Stimulated activated memory B cell treated with anti-CD40 and anti-IgM and Interleukin-4, amounts not matched to agents 10 μg/mL and 1 μg/mL and 100 μg/mL, for 72 hours (primary cell): ENCODE data around the gene GDPD5.
A peak's percentile ranks its signal among the peaks of the same experiment; 100 is the strongest.
"Not testable (repeated sequence)": the region's sequence is repeated elsewhere in the genome, so short reads cannot be mapped to it uniquely, and the experiment has no call there.

Experiments used
- ATAC-seq: fragments of 150-1000 bp; cut with Tn5 transposase; 2 replicates; pipeline ENCODE4 v1.10.0; 2021
- H3K27ac Mint-ChIP-seq: one replicate; pipeline ENCODE4 v1.8.0; 2022; ENCODE audit warnings: mild to moderate bottlenecking, mixed read lengths
- H3K27me3 Mint-ChIP-seq: one replicate; pipeline ENCODE4 v1.8.0; 2022; ENCODE audit warnings: mixed read lengths
- H3K36me3 Mint-ChIP-seq: one replicate; pipeline ENCODE4 v1.8.0; 2022; ENCODE audit warnings: mixed read lengths
- H3K4me1 Mint-ChIP-seq: one replicate; pipeline ENCODE4 v1.8.0; 2022; ENCODE audit warnings: mixed read lengths
- H3K4me3 Mint-ChIP-seq: one replicate; pipeline ENCODE4 v1.8.0; 2022; ENCODE audit warnings: mild to moderate bottlenecking, moderate library complexity, mixed read lengths
- H3K9me3 Mint-ChIP-seq: one replicate; pipeline ENCODE4 v1.8.0; 2022; ENCODE audit warnings: mixed read lengths

The GDPD5 gene

DNA sequence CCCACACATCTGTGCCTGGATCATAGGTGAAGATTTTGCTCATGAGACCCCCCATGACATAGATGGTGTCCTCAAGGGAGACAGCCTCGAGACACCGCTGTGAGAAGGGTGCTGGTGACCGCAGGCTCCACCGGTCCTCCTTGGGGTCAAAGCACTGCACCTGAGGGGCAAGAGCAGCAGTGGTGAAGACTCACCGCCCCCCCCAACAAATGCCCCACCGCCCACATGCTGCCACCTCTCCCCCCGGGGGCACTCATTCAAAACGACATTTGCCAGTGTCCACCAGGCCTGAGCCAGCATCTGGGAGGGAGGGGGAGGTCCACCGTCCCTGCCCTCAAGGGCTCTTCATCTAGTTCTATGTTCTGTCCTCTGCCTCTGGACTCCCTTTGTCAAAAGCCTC lies 102.0 kb downstream of the GDPD5 start:
- no peak for ATAC-seq
- Mint-ChIP-seq H3K36me3 (peaks cover 12% of the 10 kb centered on the region), H3K27me3 (peaks cover 16% of the 10 kb centered on the region), H3K4me3 (no peak overlapping the region), H3K9me3 (no peaks in the 10 kb centered on the region), H3K27ac (no peak overlapping the region), H3K4me1 (peaks cover under 1% of the 10 kb centered on the region)

DNA sequence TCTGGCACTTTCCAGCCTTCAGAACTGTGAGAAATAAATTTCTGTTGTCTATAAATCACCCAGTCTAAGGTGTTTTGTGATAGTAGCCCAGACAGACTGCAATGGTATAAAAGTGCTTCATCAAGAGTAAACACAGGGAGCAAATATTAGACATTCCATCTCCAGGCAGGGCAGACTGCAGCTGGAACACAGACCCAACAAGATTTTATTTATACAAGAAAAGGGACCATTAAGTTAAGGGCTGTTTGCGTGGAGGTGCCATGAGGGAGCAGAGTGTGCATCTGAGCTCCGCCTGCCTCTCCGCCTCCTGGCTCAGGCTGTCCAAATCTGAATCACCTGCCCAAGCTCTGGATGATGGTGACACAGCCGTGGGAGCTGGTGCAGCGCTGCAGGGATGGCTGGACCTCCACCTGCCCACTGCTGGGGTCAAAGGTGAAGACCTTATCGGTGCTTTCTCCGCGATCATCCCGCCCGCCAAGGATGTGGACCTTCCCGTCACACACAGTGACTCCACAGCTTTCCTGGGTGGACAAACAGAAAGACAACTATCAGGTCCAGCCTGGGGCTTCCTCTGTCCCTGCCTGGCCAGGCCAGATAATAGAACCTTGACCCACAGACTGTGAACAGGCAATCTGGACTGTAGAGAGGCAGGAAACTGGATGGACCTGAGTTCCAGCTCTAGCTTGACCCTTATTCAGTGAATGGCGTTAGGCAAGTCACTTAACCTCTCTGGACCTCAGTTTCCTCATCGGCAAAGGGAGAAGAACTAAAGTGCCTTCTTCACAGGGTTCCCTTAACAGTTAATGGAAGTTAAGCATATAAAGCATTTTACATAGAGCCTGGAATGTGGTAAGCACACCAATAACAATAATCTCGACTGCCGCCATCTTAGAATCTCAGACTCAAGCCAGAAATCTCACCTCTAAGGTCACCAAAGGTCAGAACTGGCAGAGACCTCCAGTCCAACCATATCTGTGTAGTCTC lies 103.2 kb downstream of the GDPD5 start:
- H3K36me3 Mint-ChIP-seq = peaks cover 12% of the 10 kb centered on the region
- no peak for ATAC-seq
- H3K27me3 Mint-ChIP-seq = peaks cover 4% of the 10 kb centered on the region
- H3K9me3 Mint-ChIP-seq = no peaks in the 10 kb centered on the region
- no peak overlapping the region for H3K4me3 Mint-ChIP-seq
- H3K27ac Mint-ChIP-seq = no peak overlapping the region
- H3K4me1 Mint-ChIP-seq = no peaks in the 10 kb centered on the region

DNA sequence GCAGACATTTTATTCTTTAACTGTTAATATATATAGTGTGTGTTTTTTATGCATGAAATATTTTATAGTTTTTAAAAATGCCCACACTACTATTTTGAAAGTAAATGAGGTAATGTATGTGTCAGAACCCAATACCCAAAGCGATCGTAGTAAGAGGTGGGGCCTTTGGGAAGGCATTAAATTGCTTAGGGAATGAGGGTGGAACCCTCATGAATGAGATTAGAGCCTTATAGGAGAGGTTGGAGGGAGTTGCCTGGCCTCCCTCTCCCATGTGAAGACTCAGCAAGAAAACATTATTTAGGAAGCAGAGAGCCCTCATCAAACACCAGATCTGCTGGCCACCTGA lies 103.9 kb downstream of the GDPD5 start:
- Mint-ChIP-seq H3K9me3 (no peaks in the 10 kb centered on the region), H3K27me3 (no peaks in the 10 kb centered on the region), H3K4me3 (no peak overlapping the region), H3K4me1 (no peaks in the 10 kb centered on the region), H3K27ac (no peak overlapping the region), H3K36me3 (peaks cover 12% of the 10 kb centered on the region)
- no peak for ATAC-seq

DNA sequence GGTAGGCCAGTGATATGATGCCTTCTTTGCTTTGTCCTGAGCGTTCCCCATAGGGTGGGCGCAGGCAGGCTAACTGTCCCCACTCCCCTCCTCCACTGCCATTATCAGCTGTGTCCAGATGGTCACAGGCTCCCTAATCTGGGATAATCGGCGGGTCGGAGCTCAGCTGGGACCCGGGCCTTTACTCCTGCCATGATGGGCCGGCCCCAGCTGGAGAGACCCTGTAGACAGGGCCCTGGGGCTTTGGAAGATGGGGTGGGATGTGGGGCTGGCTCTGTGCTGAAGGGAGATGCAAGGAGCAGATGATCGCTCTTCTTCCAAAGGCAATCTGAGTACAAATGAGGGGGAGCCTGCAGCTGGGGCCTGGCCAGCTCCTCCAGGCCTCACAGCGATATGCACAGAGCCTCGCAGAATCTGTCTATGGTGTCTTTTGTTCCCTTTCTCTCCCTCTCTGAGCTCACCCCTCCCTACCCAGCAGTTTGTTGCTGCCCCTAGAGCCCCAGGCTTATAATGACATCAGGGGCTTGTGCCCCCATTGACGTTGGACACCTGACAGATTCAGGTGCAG lies 104.6 kb downstream of the GDPD5 start:
- Mint-ChIP-seq H3K4me1 (no peaks in the 10 kb centered on the region), H3K36me3 (peaks cover 13% of the 10 kb centered on the region), H3K27me3 (no peaks in the 10 kb centered on the region), H3K27ac (peak overlapping the region; percentile 6), H3K4me3 (no peak overlapping the region), H3K9me3 (no peaks in the 10 kb centered on the region)
- no peak for ATAC-seq

DNA sequence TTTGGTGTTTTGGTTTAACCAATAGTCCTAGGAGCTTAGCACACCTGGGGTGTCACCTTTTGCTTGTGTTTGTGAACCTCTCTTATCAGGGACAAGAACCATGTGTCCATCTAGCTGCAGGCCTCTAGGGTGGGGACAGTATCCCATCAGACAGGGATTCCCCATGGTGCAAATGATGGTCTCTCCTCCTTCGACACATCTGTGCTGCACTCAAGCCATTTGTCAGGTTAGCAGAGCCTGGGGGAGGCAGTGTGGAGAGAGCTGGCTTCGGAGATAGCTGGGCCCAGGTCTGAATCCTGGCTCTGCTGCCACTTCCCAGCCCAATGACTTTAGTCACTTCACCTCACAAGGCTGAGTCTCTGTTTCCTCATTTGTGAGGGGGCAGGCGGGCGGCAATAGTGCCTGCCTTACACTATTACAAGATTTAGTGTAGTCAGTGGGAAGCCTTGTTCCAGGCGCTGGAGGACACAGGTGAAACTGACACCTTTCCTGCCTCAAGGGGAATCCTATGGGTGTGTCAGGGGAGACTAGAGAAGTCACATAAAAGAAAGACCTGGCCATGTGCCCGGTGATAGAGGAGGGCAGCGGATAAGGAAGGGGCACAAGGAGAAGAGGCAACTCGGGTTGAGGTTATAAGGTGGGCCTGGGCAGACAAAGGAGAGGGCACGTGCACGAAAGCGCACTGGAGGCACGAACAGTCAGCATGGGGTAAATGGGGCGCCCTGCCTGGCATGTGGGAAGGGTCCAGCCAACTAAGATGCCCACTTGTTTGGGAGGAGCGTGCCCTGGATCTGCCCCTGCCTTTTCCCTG lies 105.3 kb downstream of the GDPD5 start:
- Mint-ChIP-seq H3K27me3 (no peaks in the 10 kb centered on the region), H3K4me1 (no peaks in the 10 kb centered on the region), H3K4me3 (no peak overlapping the region), H3K9me3 (no peaks in the 10 kb centered on the region), H3K27ac (no peak overlapping the region), H3K36me3 (peaks cover 17% of the 10 kb centered on the region)
- no peak for ATAC-seq

DNA sequence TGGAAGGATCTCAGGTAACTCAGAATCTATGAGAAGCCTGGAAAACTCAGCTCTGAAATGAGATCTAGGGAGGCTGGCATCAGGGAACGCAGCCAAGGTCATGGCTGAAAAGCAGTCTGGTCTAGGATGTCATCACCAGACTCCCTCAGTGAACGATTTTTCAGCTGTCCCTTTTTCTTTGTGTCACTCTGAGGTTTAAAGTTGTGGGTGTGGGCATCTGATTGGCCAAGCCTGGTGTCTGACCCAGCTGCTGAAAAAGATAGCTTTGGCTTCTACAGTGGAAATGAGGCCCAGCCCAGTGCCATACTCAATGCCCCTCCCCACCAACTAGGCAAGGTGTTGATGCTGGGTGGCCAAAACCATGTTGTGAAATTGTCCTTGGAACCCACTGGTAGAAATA lies 111.9 kb downstream of the GDPD5 start:
- Mint-ChIP-seq H3K27me3 (no peaks in the 10 kb centered on the region), H3K36me3 (peaks cover 32% of the 10 kb centered on the region), H3K9me3 (no peaks in the 10 kb centered on the region), H3K4me1 (no peaks in the 10 kb centered on the region), H3K4me3 (no peak overlapping the region), H3K27ac (no peak overlapping the region)
- no peak for ATAC-seq

DNA sequence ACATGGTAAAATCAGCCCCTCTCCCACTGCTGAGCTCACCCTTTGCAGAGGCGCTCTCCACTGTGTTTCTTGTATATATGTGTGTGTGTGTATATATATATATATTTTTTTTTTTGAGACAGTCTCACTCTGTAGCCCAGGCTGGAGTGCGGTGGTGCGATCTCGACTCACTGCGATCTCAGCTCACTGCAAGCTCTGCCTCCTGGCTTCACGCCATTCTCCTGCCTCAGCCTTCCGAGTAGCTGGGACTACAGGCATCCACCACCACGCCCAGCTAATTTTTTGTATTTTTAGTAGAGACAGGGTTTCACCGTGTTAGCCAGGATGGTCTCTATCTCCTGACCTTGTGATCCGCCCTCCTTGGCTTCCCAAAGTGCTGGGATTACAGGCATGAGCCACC lies 112.6 kb downstream of the GDPD5 start:
- H3K4me1 Mint-ChIP-seq, H3K27ac Mint-ChIP-seq, H3K4me3 Mint-ChIP-seq, ATAC-seq, H3K9me3 Mint-ChIP-seq, H3K27me3 Mint-ChIP-seq: not testable (repeated sequence)
- peaks cover 33% of the 10 kb centered on the region for H3K36me3 Mint-ChIP-seq

DNA sequence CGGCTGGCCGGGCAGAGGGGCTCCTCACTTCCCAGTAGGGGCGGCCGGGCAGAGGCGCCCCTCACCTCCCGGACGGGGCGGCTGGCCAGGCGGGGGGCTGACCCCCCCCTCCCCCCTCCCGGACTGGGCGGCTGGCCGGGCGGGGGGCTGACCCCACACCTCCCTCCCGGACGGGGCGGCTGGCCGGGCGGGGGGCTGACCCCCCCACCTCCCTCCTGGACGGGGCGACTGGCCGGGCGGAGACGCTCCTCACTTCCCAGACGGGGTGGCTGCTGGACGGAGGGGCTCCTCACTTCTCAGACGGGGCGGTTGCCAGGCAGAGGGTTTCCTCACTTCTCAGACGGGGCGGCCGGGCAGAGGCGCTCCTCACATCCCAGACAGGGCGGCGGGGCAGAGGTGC lies 115.8 kb downstream of the GDPD5 start:
- not testable (repeated sequence) for H3K27ac Mint-ChIP-seq, H3K4me3 Mint-ChIP-seq, H3K9me3 Mint-ChIP-seq, H3K27me3 Mint-ChIP-seq, ATAC-seq
- peaks cover 49% of the 10 kb centered on the region for H3K36me3 Mint-ChIP-seq
- peaks cover 18% of the 10 kb centered on the region for H3K4me1 Mint-ChIP-seq

DNA sequence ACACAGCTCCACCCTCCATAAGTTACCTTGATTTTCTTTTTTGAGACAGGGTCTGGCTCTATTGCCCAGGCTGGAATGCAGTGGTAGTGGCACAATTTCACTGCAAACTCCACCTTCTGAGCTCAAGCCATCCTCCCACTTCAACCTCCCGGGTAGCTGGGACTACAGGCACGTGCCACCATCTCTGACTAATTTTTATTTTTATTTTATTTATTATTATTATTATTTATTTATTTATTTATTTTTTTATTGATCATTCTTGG lies 116.9 kb downstream of the GDPD5 start:
- H3K9me3 Mint-ChIP-seq = no peaks in the 10 kb centered on the region
- ATAC-seq = no peak

DNA sequence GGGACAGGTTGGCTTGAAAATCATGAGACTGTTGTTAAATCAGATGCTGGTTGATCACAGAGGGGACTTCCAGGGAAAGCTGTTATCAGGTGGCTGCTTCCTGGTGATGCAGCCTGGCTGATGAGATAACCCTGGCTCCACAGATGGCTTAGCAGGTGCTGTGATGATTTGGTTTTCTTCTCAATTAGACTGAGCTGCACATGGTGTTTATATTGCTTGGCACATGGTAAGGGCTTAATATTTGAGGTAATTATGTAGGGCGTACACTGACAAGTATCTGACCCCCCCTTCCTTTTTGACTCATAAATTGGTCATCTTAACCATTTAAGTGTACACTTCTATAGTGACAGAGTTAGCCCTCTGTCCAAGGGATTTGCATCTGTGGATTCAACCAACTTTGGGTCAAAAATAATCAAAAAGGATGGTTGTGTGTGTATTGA lies 119.4 kb downstream of the GDPD5 start:
- Mint-ChIP-seq H3K27me3 (no peaks in the 10 kb centered on the region), H3K4me1 (peaks cover 54% of the 10 kb centered on the region), H3K9me3 (no peaks in the 10 kb centered on the region), H3K4me3 (no peak overlapping the region), H3K27ac (no peak overlapping the region), H3K36me3 (peaks cover 61% of the 10 kb centered on the region)
- no peak for ATAC-seq

More for the DNA sequence above, 116.9 kb downstream of the GDPD5 start:
- Mint-ChIP-seq H3K27ac (no peak overlapping the region), H3K4me3 (no peak overlapping the region), H3K27me3 (no peaks in the 10 kb centered on the region), H3K4me1 (peaks cover 29% of the 10 kb centered on the region), H3K36me3 (peaks cover 52% of the 10 kb centered on the region)

DNA sequence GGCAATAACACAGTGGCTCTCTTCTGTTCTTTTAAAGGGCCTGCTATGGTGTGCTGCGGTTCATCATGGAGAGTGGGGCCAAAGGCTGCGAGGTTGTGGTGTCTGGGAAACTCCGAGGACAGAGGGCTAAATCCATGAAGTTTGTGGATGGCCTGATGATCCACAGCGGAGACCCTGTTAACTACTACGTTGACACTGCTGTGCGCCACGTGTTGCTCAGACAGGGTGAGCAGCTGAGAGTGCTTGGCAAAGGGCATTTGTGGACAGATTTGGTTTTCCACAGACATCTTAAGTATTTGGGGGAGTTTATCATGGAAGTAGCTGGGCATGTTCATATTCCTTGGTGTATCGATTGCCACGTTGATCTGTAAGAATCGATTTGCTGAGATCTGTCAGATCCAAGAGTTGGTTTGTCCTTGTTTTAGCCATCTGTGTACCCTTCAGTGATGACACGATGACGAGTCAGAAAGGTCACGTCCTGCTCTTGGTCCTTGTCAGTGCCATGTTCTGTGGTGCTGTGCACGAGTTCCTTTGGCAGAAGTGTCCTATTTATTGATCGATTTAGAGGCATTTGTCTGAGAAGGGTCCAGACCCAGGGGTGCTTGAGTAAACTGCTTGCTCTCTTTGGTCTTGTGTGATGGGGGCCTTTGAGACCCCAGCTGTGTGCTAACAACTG lies 121.6 kb downstream of the GDPD5 start:
- Mint-ChIP-seq H3K9me3 (no peaks in the 10 kb centered on the region), H3K4me3 (no peak overlapping the region), H3K36me3 (peaks cover 74% of the 10 kb centered on the region), H3K27ac (no peak overlapping the region), H3K4me1 (peaks cover 61% of the 10 kb centered on the region), H3K27me3 (no peaks in the 10 kb centered on the region)
- ATAC-seq = no peak

DNA sequence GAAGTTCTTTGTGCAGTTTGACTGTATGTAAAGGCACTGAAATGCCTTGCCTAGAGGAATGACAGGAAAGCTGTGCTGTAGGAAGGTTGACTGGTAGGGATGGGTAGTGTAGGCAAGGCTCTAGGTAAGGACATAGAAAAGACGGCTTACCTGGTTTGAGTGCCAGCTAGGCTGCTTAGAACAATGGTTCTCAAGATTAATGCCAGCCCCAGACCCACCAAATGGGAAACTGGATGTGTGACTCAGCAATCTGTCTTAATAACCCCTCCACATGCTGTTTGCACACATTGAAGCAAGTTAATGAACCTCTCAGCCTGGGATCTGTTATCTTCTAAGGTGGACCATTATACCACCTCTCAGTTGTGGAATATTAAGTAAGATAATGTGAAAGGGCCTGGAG lies 122.7 kb downstream of the GDPD5 start:
- Mint-ChIP-seq H3K36me3 (peaks cover 72% of the 10 kb centered on the region), H3K9me3 (no peaks in the 10 kb centered on the region), H3K27me3 (no peaks in the 10 kb centered on the region), H3K27ac (peak overlapping the region; percentile 94), H3K4me1 (peaks cover 60% of the 10 kb centered on the region), H3K4me3 (no peak overlapping the region)
- no peak for ATAC-seq

DNA sequence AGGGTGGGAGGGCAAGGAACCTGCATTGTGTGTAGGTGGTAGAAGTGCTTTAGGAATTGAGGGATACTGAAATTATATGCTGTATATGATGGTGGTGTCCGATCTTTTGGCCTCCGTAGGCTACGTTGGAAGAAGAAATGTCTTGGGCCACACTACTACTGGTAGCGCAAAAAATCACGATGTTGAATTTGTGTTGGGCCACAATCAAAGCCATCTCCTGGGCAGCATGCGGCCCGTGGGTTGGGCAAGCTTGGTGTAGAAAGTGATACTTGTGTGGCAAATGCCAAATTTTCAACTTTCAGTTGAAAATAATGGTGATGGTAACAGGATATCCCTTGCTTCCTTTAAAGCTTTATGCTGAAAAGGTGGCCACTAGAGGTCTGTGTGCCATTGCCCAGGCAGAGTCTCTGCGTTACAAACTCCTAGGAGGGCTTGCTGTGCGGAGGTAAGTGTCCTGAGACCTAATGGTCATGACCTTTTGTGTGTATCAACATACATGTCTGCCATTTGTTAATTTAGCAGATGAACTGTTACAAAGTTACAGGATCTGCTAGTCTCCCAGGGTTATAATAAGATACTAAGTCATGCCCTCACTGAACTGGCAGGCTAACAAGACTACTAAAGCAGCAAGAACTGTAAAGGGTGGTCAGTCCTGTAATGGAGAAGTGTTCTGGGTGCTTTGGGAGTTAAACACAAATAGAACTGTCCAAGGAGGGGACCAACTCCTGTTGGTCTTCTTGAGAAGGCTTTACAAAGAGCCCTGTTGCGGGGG lies 123.6 kb downstream of the GDPD5 start:
- peaks cover 66% of the 10 kb centered on the region for H3K36me3 Mint-ChIP-seq
- no peak for ATAC-seq
- H3K9me3 Mint-ChIP-seq = no peaks in the 10 kb centered on the region
- peak overlapping the region; percentile 94 for H3K27ac Mint-ChIP-seq
- H3K27me3 Mint-ChIP-seq = no peaks in the 10 kb centered on the region
- H3K4me1 Mint-ChIP-seq = peaks cover 54% of the 10 kb centered on the region
- H3K4me3 Mint-ChIP-seq = peak overlapping the region; percentile 50

DNA sequence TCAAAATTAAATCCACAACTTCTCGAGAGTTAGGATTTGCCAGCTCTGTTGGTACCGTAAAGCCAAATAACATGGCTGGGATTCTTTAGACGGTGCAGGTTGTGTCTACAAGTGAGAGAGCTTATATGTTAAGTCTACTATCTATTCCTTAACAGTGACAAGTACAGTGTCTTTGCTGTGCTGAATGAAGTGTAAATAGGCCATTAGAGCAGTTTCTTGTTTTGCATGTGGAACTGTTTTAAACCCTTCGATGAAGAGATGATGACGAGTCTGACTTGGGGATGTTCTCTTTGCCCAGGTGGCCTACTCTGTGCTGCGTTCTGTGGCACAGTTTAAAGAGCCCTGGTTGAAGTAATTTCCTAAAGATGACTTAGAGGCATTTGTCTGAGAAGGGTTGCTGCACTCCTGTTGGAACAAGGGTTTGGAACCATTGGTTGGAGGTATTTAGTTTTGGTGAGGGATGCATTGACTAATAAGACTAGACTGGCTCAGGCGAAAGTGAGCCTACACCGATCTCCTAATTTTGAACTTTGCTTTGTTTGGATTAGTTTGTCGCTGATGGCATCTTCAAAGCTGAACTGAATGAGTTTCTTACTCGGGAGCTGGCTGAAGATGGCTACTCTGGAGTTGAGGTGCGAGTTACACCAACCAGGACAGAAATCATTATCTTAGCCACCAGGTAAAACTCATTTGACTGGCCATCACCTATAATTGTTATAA lies 125.4 kb downstream of the GDPD5 start:
- peak overlapping the region; percentile 94 for H3K27ac Mint-ChIP-seq
- ATAC-seq = peak; percentile 37
- peak overlapping the region; percentile 85 for H3K4me3 Mint-ChIP-seq
- H3K9me3 Mint-ChIP-seq = no peaks in the 10 kb centered on the region
- H3K27me3 Mint-ChIP-seq = peaks cover 6% of the 10 kb centered on the region
- peaks cover 47% of the 10 kb centered on the region for H3K4me1 Mint-ChIP-seq
- H3K36me3 Mint-ChIP-seq = peaks cover 53% of the 10 kb centered on the region
